Kidney (tissue), 14 donors: ENCODE results near the gene NRXN3. TPM values are rescaled to one million over a fixed set of nuclear protein-coding genes. Genes with fewer than 3 reads are reported as not detected.

Experiments used
- DNase-seq, 5 donors: peaks; one replicate each; pipeline ENCODE4 v3.0.0-alpha.2; 2013 to 2020
- FAIRE-seq: peaks from 2 replicates; lab custom pipeline; 2012; peaks lifted over from hg19 to GRCh38; lab: Jason Lieb, UNC
- H3K27ac ChIP-seq, 2 donors: one replicate each; pipeline ENCODE4 v1.7.0; 2013; ENCODE audit warnings: low read depth in 2 of 2, low read length in 2 of 2, inconsistent platforms in 1 of 2
- H3K27me3 ChIP-seq: one replicate; pipeline ENCODE4 v1.7.1; 2013; ENCODE audit warnings: low read length, inconsistent platforms; ENCODE audit not compliant: control insufficient read depth, insufficient read depth
- H3K36me3 ChIP-seq, 3 donors: one replicate each; pipeline versions ENCODE4 v1.7.0 to v1.7.1; 2013; ENCODE audit warnings: low read length in 3 of 3, control low read depth in 1 of 3, inconsistent platforms in 1 of 3; ENCODE audit not compliant: insufficient read depth in 3 of 3, control insufficient read depth in 2 of 3
- H3K4me1 ChIP-seq, 3 donors: one replicate each; pipeline versions ENCODE4 v1.7.0 to v1.7.1; 2013; ENCODE audit warnings: low read length in 3 of 3, inconsistent platforms in 1 of 3, low read depth in 1 of 3; ENCODE audit not compliant: control insufficient read depth in 2 of 3, insufficient read depth in 2 of 3
- H3K4me3 ChIP-seq, 3 donors: one replicate each; pipeline versions ENCODE4 v1.7.0 to v1.8.1; 2013; ENCODE audit warnings: low read length in 3 of 3, control low read depth in 1 of 3, inconsistent platforms in 1 of 3
- H3K9ac ChIP-seq, 3 donors: one replicate each; pipeline versions ENCODE4 v1.7.0 to v1.7.1; 2013; ENCODE audit warnings: low read length in 3 of 3, control low read depth in 1 of 3, inconsistent platforms in 1 of 3
- H3K9me3 ChIP-seq, 3 donors: one replicate each; pipeline versions ENCODE4 v1.7.0 to v1.7.1; 2013; ENCODE audit warnings: low read length in 3 of 3, control low read depth in 1 of 3, inconsistent platforms in 1 of 3; ENCODE audit not compliant: control insufficient read depth in 2 of 3, insufficient read depth in 1 of 3
- intact Hi-C: fragments of 100-400 bp; cut with DNase I; formaldehyde crosslinking; loops from one replicate; pipeline ENCODE4 v1.11.1; 2022
- polyA plus RNA-seq: library from polyadenylated mRNA; stranded (reverse); fragments of 350-450 nt; fragmentation: Illumina TruSeq; extraction: RNeasy Lipid Tissue Mini Kit (QIAGEN cat#74804); gene quantifications from one replicate; pipeline ENCODE4 v1.2.3, GENCODE V29; 2014; ENCODE audit warnings: low read depth, low replicate concordance; ENCODE audit not compliant: insufficient read depth
- total RNA-seq: library from RNA; stranded (reverse); fragmentation: NEBNext Ultra II Directional; extraction: Animal tissue kit (Norgen Biotek cat#: 25700); gene quantifications from one replicate; pipeline ENCODE4 v1.2.1, GENCODE V29; 2021
- TF ChIP-seq, protein P1 (sequence below): IDR thresholded peaks from 3 replicates; pipeline ENCODE4 v1.5.1; 2012; ENCODE audit warnings: mild to moderate bottlenecking, moderate library complexity, borderline replicate concordance; ENCODE audit not compliant: insufficient read depth; ENCODE audit errors: extremely low read depth
- donor health status: control.
- donor health status: control.
- donor health status: control.
- donor health status: control.
- donor health status: control.
- donor health status: DM: yes; HTN: yes; CAD: no.
- donor health status: Normal renal cell carcinoma (clear cell type).

Gene NRXN3
- total and polyA plus RNA-seq, 2 donors from 2014 or later: 1.5 to 2.4 TPM

DNA sequence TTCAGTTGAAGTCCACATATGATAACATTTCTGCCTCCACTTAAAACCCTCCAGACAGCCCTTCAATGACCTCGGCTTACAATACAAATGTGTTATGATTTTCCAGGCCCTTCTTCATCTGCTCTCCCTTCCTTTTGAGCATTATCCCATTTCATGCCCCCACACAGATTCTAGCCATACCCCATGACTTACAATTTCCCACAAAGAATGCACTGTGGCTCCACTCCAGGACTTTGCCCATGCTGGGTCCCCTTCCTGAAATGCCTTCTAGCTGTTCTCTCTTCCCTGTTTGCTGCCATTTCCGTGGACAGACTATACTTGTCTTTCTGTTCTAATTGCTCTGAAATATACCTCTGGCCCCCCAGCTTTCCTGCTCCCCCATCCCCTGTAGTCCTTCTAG lies 1078.0 kb downstream of the NRXN3 start:
- Histone ChIP-seq H3K9ac (no peak overlapping the region), H3K4me3 (no peak overlapping the region), H3K4me1 (no peaks in the 10 kb centered on the region), H3K36me3 (no peaks in the 10 kb centered on the region), H3K27me3 (no peaks in the 10 kb centered on the region), H3K9me3 (no peaks in the 10 kb centered on the region), H3K27ac (no peak overlapping the region)
- DNase-seq (no peak), FAIRE-seq (no peak)
- TF ChIP-seq, protein P1, sequence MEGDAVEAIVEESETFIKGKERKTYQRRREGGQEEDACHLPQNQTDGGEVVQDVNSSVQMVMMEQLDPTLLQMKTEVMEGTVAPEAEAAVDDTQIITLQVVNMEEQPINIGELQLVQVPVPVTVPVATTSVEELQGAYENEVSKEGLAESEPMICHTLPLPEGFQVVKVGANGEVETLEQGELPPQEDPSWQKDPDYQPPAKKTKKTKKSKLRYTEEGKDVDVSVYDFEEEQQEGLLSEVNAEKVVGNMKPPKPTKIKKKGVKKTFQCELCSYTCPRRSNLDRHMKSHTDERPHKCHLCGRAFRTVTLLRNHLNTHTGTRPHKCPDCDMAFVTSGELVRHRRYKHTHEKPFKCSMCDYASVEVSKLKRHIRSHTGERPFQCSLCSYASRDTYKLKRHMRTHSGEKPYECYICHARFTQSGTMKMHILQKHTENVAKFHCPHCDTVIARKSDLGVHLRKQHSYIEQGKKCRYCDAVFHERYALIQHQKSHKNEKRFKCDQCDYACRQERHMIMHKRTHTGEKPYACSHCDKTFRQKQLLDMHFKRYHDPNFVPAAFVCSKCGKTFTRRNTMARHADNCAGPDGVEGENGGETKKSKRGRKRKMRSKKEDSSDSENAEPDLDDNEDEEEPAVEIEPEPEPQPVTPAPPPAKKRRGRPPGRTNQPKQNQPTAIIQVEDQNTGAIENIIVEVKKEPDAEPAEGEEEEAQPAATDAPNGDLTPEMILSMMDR: no peak
- intact Hi-C loops: no loop called here

DNA sequence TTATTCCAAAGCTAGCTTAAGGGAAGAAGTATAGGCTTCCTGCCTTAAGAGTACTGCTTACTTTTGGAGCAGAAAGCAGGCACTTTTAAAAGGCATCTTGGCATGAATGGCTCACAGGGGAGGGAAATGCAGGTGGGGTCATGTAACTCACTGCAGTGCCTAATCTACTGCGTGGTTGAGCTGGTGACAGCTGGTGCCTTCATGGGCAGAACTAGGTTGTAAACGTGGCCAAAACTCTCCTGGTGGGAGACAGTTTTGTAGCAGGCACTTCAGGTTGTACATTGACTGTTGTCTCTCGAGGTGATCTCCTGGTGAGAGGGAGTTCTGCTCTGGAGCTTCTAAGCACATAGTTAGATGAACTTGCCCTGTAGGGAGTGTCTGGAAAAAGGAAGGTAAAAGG lies 1078.6 kb downstream of the NRXN3 start:
- no peak for FAIRE-seq

DNA sequence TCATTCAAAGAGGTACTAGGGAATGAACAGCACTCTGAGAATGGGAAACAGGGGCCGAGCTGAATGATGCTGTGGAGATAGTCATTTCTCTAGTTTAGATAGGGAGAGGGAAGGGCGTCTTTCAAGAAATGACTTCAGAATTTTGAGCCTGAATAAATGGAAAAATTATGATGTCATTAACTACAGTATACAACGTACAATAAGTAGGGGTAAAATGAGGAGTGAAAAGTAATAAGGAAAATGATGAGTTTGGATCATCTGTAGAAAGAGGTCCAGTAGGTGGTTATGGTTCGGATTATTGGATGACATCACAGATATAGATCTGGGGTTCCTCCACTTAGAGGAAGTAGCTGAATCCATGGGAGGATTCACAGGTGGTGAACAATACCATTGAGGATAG lies 1081.1 kb downstream of the NRXN3 start:
- Histone ChIP-seq H3K4me3 (no peak overlapping the region), H3K9me3 (no peaks in the 10 kb centered on the region), H3K27ac (no peak overlapping the region), H3K36me3 (no peaks in the 10 kb centered on the region), H3K27me3 (no peaks in the 10 kb centered on the region), H3K4me1 (no peaks in the 10 kb centered on the region), H3K9ac (no peak overlapping the region)
- intact Hi-C loops: no loop called here
- no peak for FAIRE-seq
- DNase-seq: no peak
- TF ChIP-seq, protein P1: no peak

More for the DNA sequence above, 1078.6 kb downstream of the NRXN3 start:
- H3K9me3 ChIP-seq: no peaks in the 10 kb centered on the region
- no peaks in the 10 kb centered on the region for H3K36me3 ChIP-seq
- no peak for DNase-seq
- TF ChIP-seq, protein P1: no peak
- no peaks in the 10 kb centered on the region for H3K27me3 ChIP-seq
- intact Hi-C loops: no loop called here
- H3K4me1 ChIP-seq: no peaks in the 10 kb centered on the region
- no peak overlapping the region for H3K4me3 ChIP-seq
- H3K9ac ChIP-seq: no peak overlapping the region
- H3K27ac ChIP-seq: no peak overlapping the region

DNA sequence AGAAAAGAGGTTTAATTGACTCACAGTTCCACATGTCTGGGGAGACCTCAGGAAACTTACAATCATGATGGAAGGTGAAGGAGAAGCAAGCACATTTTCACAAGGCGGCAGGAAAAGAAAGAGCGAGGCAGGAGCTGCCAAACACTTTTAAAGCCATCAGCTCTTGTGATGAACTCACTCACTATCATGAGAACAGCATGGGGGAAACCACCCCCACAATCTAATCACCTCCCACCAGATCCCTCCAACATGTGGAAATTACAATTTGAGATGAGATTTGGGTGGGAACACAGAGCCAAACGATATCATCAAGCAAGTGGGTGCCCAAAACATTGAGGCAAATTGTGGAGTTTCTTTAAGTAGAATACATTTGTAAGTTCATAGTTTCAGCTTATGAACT lies 1083.4 kb downstream of the NRXN3 start:
- FAIRE-seq (no peak), DNase-seq (no peak)
- H3K9me3 ChIP-seq: no peaks in the 10 kb centered on the region
- TF ChIP-seq, protein P1: no peak
- no peaks in the 10 kb centered on the region for H3K27me3 ChIP-seq
- H3K4me1 ChIP-seq: no peaks in the 10 kb centered on the region
- no peaks in the 10 kb centered on the region for H3K36me3 ChIP-seq
- no peak overlapping the region for H3K4me3 ChIP-seq
- no peak overlapping the region for H3K9ac ChIP-seq
- intact Hi-C loops: no loop called here
- no peak overlapping the region for H3K27ac ChIP-seq
